Astrocyte of the cerebellum (primary cell): Measurements from ENCODE around the gene DSCAML1.

Source experiments
- DNase-seq: peaks from one replicate; pipeline ENCODE4 v3.0.0-alpha.2; 2011; ENCODE audit warnings: low read depth
- H3K4me3 ChIP-seq: 2 replicates; pipeline ENCODE4 v1.5.1; 2011; ENCODE audit warnings: mild to moderate bottlenecking, low read depth, low read length, moderate library complexity
- CTCF ChIP-seq: IDR thresholded peaks from 2 replicates; pipeline ENCODE4 v1.5.1; 2012; ENCODE audit warnings: low read length, low read depth, moderate library complexity, mild to moderate bottlenecking; ENCODE audit errors: missing control alignments
- in situ Hi-C: cut with HindIII; loops from 2 replicates; pipeline ENCODE4 v1.10.0; 2017; ENCODE audit warnings: low sequenced_read_pairs

The DSCAML1 gene

DNA sequence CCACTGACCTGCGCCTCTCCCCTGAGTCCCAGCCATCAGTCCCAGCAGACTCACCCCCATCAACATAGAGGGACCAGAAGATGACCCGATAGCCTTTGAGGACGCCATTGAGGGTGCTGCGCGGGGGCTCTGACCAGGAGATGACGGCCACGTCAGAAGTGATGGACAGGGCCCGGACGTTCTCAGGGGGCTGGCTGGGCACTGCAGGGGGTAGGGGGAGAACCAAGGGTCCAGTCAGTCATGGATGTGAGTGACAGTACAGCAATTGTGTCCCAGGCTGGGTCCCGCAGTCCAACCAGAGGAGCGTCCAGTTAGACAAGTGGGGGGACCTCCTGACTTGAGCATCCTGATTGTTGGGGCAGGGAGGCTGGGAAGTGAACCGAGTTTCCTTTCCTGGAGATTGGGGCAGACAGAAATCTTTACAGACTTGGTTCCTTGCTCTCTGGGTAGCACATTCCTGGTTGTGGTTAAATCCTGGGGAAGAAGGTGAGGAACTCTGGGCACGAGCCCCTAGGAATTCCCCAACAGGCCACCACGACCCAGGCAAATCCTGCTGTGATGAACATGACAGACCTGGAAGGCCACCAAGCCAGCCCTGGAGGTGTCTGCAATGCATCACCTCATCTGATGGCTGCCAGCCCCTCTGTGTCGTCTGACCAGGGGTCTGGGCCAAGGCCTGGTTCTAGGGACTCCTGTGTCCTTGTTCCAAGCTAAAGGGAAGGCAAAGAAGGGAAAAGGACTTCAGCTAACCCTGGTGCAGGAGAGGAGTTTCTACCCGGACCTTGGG is 335.4 kb downstream of the DSCAML1 start:
- TF ChIP-seq CTCF, result no peak
- no peak for DNase-seq
- no peak overlapping the region for H3K4me3 ChIP-seq
- in situ Hi-C loops, result no loop called here

DNA sequence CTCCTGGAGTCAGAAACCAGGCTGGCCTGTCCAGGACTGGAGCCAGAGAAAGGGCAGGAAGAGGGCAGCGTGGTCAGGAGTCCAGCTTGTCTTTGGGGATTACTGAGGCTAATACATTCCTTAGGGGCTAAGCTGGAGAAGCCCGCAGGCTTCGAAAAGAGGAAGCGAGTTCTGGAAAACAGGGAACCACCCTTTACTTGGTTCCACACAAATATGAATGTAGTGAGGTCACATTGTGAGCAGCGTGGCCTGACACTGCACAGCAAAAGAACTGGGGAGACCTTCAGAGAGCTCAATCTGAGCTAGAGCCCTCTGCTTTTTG is 337.1 kb downstream of the DSCAML1 start:
- in situ Hi-C loops, result no loop called here
- no peak for TF ChIP-seq CTCF
- H3K4me3 ChIP-seq, result no peak overlapping the region
- no peak for DNase-seq

DNA sequence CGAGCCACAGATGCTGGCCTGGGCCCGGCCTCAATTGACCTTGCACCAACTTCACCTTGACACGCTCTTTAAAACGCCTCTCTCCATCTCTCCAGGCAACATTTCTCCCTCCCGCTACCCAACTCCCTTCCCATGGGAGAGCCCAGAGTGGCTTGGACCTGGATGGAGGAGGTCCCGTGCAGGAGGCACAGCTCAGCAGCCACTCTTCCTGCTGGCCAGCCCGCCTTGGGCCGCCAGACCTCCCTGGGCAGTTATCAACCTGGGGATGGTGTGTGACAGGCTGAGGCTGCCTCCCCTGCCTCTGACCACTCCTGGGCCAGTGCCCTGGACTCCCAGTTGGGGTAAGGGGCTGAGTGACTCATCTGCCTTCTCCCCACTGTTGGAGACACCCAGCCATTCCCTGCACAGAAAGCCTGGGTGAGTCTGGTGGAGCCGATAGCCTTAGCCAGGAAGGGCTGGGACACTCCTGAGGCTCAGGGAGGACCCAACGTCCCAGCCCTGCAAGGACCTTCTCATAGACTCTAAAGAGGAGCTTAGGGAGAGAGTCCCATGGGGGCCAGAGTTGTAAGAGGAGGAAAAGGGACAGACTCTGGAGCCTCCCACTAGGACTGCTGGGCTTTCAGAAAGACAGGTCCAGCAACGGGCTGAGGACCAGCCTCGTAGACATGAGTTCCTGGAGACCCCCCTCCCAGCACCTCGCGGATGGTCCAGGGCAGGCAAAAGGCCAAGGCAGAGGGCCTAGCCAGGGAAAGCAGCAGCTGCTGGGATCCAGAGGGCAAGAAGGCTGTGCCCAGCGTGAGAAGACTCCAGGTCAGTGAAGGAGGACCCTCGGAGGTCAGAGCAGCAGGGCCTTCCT is 337.7 kb downstream of the DSCAML1 start:
- H3K4me3 ChIP-seq, result no peak overlapping the region
- no peak for DNase-seq
- no peak for TF ChIP-seq CTCF
- in situ Hi-C loops, result no loop called here

GRCh38 chr11:117458275-117459122 is 338.5 kb downstream of the DSCAML1 start:
- in situ Hi-C loops, result no loop called here
- no peak for DNase-seq
- H3K4me3 ChIP-seq, result no peak overlapping the region
- no peak for TF ChIP-seq CTCF

GRCh38 chr11:117457835-117458234 is 339.2 kb downstream of the DSCAML1 start:
- DNase-seq, result no peak
- no peak for TF ChIP-seq CTCF
- H3K4me3 ChIP-seq, result no peak overlapping the region
- in situ Hi-C loops, result no loop called here
